T-helper 1 cell treated with Interleukin-12 subunit alpha and Interleukin-12 subunit beta and Interleukin-4 antibody, amounts not matched to agents 30 ng/mL and 1 ng/mL, for 36 hours (primary cell): ENCODE results near the gene PHLPP2. TPM values are rescaled to one million over a fixed set of nuclear protein-coding genes. Genes with fewer than 3 reads are reported as not detected.
"Not testable (repeated sequence)": the region's sequence is repeated elsewhere in the genome, so short reads cannot be mapped to it uniquely, and the experiment has no call there.

Source experiments
- intact Hi-C: fragments of 100-400 bp; cut with micrococcal nuclease; formaldehyde crosslinking; loops from one replicate; pipeline ENCODE4 v1.15.1; 2024
- total RNA-seq: library from RNA; stranded (reverse); gene quantifications from 2 replicates; pipeline ENCODE4 v1.2.3, GENCODE V29; 2022

Gene PHLPP2
- total RNA-seq, 1 donor from 2014 or later, result 8.9 TPM

GRCh38 chr16:71721066-71721740 is 3.3 kb downstream of the PHLPP2 start:
- intact Hi-C loops, result loop anchor here (5.0 to 10.0 kb wide), 2 partner anchors 109 to 944 kb away; no protein-coding TSS in a partner anchor

DNA sequence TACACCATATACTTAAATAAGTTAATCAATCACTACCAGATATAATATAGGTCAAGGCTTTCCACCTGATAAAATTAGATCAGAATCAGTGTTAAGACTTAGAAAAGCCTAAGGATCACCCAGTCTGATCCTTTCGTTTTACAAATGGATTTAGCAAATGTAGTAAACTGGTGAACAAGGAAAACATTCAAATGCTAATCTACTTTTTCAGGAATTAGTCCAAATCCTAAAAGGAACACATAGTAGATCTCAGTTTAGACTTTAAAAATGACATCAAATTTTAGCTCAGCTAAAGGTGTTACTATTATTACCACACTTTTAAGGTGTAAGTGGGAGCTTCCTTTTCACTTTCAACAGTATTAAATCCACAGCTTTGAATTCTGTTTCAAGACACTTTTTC is 12.0 kb downstream of the PHLPP2 start:
- intact Hi-C loops, result no loop called here

- intact Hi-C loops, result no loop called here
Observed at GRCh38 chr16:71711789-71712188, 12.7 kb downstream of the PHLPP2 start.

DNA sequence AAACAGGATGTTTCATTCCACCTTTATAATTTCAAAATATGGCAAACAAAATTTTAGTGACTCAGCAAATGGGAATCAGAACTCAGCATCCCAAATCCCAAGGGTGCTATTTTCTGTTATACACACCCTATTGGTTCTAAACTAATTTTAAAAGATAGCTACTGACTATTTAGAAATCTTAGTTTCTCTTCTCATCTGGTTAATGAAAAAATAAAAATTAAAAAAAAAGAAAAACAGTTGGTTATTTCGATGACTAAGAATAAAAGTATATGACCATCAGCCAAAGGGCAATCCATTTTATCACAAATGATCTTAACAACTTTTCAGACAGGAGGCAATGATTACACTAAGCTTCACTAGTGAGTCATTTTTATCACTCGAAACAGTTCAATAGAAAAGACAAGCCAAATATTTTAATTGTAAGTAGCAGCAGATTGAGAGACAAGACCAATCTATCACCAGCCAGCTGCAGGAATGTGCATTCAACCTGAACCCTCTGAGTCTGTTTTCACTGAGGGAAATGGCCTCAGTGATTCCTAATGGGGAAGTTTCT is 15.2 kb downstream of the PHLPP2 start:
- intact Hi-C loops, result no loop called here

DNA sequence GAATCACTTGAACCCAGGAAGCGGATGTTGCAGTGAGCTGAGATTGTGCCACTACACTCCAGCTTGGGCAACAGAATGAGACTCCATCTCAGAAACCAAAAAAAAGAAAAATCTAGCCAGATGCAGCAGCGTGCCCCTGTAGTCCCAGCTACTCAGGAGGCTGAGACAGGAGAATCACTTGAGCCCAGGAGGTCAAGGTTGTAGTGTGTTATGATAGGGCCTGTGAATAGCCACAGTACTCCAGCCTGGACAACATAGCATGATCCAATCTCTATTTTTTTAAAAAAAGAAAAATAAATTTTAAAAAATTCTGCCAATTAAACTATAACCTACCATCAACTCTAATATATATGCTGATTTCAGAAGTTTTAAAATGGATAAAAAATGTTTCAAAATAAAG is 15.8 kb downstream of the PHLPP2 start:
- intact Hi-C loops, result no loop called here

GRCh38 chr16:71707199-71707598 is 17.3 kb downstream of the PHLPP2 start:
- intact Hi-C loops, result no loop called here

DNA sequence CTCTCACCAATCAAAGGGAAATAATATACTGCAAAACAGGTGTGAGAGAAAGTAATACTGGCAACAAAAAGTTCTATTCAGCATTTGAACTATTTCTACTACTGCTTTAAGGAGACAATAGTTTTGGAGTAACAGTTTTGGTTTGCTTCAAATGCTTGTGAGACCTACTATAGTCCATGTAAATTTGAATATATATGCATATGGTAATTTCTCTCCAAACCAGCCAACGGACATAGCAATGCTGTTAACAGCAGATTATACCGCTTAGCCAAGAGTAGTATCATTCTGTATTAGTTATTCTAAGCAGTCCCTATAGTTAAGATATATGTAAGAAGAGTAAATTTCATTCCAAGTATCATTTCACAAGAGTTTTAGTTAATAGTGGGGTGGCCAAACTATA is 18.5 kb downstream of the PHLPP2 start:
- intact Hi-C loops, result no loop called here

DNA sequence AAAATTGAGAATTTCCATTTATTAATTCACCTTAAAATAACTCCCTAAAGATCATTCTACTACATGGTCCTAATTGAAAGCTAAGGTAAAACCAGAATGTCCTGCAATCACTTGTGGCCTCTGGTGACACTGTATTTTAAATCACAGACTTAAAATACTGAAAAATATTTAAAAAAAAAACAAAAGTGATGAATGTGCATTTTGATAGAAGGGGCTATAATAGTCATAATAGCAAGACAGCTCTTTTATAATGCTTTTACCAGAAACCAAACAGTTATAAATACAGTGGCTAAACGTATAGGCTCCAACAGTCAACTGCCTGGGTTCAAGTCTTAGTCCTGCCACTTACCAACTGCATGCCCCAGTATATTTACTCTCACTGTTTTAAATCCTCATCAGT is 21.2 kb downstream of the PHLPP2 start:
- intact Hi-C loops, result no loop called here

DNA sequence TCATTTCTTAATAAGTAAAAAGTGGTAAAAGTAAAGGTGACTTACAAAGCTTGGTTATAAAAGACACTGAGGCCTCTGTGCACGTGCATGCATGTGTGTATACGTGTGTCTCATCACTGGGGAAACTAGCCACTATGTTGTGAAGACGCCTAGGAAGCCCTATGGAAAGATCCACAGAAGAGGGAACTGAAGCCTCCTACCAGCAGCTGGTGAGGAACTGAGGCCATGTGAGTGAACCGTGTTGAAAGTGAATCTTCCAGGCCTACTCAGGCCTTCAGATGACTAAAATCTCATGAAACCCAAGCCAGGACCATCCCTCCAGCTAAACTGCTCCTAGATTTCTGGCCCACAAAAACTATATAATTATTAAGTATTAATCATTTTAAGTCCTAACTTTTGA is 23.7 kb downstream of the PHLPP2 start:
- intact Hi-C loops, result no loop called here

DNA sequence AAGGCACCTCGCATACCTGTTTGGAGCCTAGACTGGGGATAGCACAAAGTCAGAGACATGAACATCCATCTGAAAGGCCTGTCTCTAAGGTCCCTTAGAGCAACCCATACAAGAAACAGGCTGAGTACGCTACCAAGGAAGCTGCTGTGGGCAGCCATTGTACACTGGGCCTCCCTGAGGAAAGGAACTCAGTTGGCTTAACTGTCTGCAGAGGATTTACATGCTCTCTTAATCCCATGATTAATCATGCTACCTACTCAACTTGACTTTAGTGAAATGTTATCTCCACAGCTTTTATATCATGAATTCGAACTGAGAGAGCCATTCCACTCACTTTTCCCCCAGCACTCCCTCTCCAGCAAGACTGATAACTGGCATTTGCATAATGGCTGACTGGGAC is 26.0 kb downstream of the PHLPP2 start:
- intact Hi-C loops, result no loop called here

- intact Hi-C loops, result no loop called here
Observed at GRCh38 chr16:71693164-71693563, 31.3 kb downstream of the PHLPP2 start.

- intact Hi-C loops, result no loop called here
Observed at GRCh38 chr16:71689901-71690300, 34.6 kb downstream of the PHLPP2 start.

DNA sequence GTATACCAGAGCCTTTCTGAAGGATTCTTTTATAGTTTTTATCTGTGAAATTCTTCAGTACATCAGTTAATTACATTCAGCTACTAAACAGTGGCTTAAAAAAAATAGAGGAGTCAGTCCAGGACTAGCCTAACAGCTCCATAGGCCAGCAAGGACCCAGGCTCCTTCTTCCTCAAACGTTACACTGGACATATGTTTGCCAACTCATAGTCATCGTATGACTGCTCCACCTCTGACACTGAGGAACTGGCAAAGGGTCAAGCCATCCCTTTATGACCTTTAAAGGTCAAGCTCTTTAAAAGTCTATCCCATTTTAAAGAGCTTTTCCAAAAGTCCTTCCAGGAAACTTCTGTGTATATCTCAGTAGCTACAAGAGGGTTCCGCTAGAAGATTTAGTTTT is 36.6 kb downstream of the PHLPP2 start:
- intact Hi-C loops, result no loop called here

DNA sequence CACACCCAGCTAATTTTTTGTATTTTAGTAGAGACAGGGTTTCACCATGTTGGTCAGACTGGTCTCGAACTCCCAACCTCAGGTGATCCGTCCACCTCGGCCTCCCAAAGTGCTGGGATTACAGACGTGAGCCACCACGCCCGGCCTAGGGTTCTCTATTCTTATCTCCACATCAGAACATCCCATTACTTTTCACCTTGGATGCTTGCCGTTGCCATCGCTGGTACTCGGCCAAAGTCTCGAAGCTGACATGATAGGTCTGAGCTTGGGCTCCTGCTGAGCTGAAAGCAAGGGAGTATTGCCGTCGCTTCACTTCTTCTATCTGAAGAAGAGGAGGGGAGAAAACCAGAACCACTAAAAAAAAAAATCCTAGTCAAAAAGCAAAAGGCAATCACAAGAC is 40.2 kb downstream of the PHLPP2 start:
- intact Hi-C loops, result not testable (repeated sequence)

DNA sequence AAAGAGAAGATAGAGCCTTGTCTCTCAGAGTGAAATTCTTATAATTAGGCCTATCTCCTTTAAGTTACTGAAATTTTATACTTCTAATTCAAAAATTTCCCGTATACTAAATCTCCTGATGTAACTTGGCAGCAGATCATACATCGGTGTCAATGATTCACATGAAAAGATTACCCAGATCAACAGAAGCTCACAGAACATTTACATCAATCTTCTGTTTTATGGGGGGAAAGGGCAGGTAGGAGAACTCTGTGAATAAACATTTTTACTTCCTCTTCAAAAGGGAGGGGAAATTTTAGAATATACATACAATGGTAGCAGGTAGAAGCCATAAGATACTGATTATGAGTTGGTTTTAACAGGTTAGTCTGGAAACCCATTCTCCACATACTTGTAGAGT is 43.1 kb downstream of the PHLPP2 start:
- intact Hi-C loops, result no loop called here

DNA sequence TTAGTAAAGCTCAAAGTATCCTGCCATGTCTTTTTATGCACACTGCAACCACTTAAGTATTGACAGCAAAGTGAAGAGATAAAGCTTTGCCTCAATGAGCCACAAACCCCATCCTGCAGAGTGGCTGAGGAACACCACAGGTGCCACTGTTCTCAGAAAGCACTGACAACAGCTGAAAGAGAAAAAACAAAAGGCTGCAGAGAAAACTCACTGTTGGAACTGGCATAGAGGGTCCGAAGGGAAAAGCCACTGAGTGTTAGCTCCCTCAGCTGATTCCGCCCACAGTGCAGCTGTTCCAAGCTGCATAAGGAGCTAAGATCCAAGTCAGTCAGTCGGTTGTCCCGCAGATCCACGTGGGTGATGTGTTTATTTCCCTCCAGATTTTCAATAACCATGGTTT is 48.3 kb downstream of the PHLPP2 start:
- intact Hi-C loops, result no loop called here

DNA sequence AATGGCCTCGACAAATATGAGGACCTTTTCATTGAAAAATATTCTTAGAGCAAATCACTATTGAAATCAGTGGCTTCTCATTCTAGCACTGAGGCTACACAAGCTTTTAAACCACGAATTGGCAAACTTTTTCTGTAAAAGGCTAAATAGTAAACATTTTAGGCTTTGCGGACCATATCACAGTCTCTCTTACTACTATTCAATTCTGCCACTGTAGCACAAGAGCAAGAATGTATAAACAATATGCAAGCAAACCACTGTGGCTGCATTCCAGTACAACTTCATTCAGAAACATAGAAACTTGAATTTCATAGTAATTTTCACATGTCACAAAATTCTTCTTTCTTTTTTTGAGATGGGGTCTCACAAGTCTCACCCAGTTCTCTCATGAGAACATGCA is 49.1 kb downstream of the PHLPP2 start:
- intact Hi-C loops, result no loop called here

DNA sequence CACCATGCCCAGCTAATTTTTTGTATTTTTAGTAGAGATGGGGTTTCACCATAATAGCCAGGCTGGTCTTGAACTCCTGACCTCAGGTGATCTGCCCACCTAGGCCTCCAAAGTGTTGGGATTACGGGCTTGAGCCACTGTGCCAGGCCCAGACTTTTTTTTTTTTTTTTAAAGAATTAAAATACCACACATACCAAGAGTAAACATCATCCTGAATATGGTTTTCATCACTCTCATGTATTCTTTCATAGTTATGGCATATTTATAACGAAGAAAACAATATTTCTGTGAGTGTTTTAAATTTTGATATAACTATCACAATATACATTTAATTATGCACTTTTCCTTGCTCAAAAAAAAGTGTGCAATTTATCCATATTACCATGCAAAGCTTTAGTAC is 50.3 kb downstream of the PHLPP2 start:
- intact Hi-C loops, result no loop called here

- intact Hi-C loops, result no loop called here
Observed at GRCh38 chr16:71673582-71673973, 50.9 kb downstream of the PHLPP2 start.

GRCh38 chr16:71672803-71673581 is 51.5 kb downstream of the PHLPP2 start:
- intact Hi-C loops, result no loop called here

GRCh38 chr16:71672125-71672524 is 52.4 kb downstream of the PHLPP2 start:
- intact Hi-C loops, result no loop called here

GRCh38 chr16:71671165-71671564 is 53.3 kb downstream of the PHLPP2 start:
- intact Hi-C loops, result no loop called here

DNA sequence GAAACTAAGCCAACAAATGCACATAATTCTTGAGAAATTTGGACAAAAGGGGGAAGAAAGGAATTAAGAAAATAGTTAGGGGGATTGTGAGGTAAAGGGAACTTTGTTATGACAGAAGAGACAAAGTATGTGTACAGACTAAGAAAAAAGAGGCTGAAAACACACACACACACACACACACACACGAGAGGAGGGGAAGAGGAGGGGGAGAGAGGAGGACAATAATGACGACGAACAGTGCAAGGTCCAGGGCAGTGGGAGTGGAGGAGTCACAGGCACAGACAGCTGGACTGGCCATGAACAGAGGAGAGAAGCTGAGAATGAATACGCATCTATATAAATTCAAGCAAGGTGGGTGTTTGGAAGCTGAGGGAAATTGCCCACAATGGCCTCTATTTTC is 54.0 kb downstream of the PHLPP2 start:
- intact Hi-C loops, result no loop called here
